Urinary bladder (tissue), 2 donors: Measurements from ENCODE around the gene PLA2G10. TPM values are rescaled to one million over a fixed set of nuclear protein-coding genes. Genes with fewer than 3 reads are reported as not detected.

Source experiments
- polyA plus RNA-seq: library from polyadenylated mRNA; stranded (reverse); fragments of 200-250 nt; gene quantifications from one replicate; pipeline ENCODE4 v1.2.3, GENCODE V29; 2013
- small RNA-seq: library from RNA; depleted of rRNA; stranded (forward); fragments of <200 nt; gene quantifications from one replicate; pipeline ENCODE3, GENCODE V24; 2014
- total RNA-seq: library from RNA; depleted of rRNA; stranded (reverse); fragments of >200 nt; gene quantifications from one replicate; pipeline ENCODE4 v1.2.3, GENCODE V29; 2014
- donor health status: healthy.

Gene PLA2G10
- total and polyA plus RNA-seq, 2 donors = 0.32 to 1.4 TPM

Small RNA genes lying within 50 kb of the gene (small RNA-seq; reads per million reads assigned to genes)
- gene RNU7-125P = not detected

Other genes starting within 250 kb of the PLA2G10 start
- 37.4 TPM for gene PARN, start 64.0 kb downstream of the PLA2G10 start, total RNA-seq
- gene PARN, start 64.0 kb downstream of the PLA2G10 start, polyA plus RNA-seq = 25.8 TPM
- gene BFAR, start 61.4 kb downstream of the PLA2G10 start, total RNA-seq = 54.2 TPM
- gene BFAR, start 61.4 kb downstream of the PLA2G10 start, polyA plus RNA-seq = 47.7 TPM
- gene NPIPA3, start 9.1 kb upstream of the PLA2G10 start, total RNA-seq = 3.0 TPM
- gene NPIPA3, start 9.1 kb upstream of the PLA2G10 start, polyA plus RNA-seq = 0.56 TPM
- 0.69 TPM for gene NPIPA2, start 48.2 kb upstream of the PLA2G10 start, total RNA-seq
- gene NPIPA2, start 48.2 kb upstream of the PLA2G10 start, polyA plus RNA-seq = 2.2 TPM
- gene NOMO1, start 139.4 kb upstream of the PLA2G10 start, total RNA-seq = 42.6 TPM
- gene NOMO1, start 139.4 kb upstream of the PLA2G10 start, polyA plus RNA-seq = 45.2 TPM
- gene NPIPA1, start 243.1 kb upstream of the PLA2G10 start, total RNA-seq = 101 TPM
- gene NPIPA1, start 243.1 kb upstream of the PLA2G10 start, polyA plus RNA-seq = 130 TPM